CD4-positive, alpha-beta T cell treated with Interleukin-4 for 1 hour (primary cell): ENCODE results near the gene SLC19A1.

Experiments
- DNase-seq, 2 donors: peaks; one replicate each; pipeline ENCODE4 v3.0.0-alpha.2; 2020 to 2022

The SLC19A1 gene

DNA sequence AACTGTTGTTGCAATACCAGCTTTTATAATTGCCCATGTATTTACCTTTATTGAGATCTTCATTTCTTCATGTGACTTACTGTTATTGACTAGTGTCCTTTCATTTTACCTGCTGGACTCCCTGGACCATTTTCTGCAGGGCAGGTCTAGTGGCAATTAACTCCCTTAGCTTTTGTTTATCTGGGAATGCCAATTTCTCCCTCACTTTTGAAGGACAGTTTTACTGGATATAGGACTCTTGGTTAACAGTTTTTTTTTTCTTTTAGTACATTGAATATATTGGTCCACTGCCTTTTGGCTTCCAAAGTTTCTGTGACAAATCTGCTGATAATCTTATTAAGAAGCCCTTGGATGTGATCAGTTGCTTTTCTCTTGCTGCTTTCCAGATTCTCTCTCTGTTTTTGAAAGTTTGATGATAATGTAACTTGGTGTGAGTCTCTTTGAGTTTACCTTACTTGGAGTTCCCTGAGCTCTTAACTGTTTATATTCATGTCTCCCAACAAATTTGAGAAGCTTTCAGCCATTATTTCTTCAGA lies 80.4 kb downstream of the SLC19A1 start:
- no peak for DNase-seq

DNA sequence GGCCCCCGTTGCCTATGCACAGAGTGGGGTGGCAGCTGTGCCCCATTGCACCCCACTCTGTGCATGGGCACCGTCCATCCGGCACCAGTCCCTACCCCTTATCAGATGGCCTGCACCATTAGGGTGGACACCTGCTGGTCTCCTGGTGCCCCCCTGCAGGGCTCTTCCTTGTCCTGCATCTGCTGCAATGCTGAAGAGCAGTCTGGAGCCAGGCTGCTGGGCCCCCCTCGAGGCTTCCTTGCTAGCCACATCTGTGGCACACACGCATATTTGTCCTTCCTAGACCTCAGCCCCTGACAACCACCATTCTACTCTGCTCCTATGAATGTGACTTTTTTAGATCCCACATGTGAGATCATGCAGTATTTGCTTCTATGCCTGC lies 80.9 kb downstream of the SLC19A1 start:
- DNase-seq, result no peak

DNA sequence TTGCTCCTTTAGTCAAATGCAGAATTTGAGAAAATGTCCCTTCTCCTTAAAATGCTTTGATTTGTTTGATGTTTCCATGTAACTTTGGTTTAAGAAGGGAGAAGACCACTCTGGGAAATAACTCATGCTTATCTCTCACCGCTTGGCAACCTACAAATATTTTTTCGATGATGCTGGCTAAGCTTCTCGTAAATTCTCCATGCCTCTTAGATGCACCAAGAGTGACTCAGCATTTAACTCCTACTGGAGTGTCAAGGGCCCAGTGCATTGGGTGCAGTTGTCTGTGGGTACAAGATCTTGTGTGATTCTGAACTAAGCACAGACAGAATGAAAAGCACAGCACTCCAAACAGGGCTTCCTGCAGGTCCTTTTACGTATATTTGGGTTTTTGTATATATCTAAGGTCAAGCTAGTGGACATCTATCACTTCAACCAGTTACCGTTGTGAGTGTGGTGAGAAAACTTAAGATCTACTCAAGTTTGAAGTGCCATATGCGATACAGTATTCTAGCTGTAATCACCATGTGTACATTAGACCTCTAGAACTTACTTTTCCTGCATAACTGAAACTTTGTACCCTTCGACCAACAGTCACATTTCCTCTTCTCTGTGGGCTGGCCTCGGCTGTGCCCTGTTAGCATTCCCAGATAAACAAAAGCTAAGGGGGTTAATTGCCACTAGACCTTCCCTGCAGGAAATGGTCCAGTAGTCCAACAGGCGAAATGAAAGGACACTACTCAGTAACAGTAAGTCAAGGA lies 81.5 kb downstream of the SLC19A1 start:
- no peak for DNase-seq

DNA sequence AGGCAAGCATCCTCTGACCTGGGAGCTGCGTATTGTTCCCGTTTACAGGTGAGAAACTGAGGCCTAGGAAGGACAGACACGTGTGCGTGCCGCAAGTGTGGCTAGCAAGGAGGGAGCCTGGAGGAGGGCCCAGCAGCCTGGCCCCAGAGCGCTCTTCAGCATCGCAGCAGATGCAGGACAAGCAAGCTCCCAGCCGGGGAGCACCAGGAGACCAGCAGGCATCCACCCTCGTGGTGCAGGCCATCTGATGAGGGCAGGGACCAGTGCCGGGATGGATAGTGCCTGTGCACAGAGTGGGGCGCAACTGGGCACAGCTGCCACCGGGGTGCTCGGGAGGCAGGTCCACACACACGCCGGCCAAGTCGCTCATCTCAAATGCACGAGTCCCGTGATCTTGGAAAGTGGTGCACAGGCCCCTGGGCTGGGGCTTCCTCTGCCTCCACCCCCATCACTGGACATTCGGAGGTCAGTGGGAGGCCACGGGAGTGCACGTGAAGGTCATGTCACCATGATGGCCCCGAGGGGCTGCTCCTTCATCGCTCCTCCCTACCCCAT lies 82.2 kb downstream of the SLC19A1 start:
- DNase-seq, result no peak

DNA sequence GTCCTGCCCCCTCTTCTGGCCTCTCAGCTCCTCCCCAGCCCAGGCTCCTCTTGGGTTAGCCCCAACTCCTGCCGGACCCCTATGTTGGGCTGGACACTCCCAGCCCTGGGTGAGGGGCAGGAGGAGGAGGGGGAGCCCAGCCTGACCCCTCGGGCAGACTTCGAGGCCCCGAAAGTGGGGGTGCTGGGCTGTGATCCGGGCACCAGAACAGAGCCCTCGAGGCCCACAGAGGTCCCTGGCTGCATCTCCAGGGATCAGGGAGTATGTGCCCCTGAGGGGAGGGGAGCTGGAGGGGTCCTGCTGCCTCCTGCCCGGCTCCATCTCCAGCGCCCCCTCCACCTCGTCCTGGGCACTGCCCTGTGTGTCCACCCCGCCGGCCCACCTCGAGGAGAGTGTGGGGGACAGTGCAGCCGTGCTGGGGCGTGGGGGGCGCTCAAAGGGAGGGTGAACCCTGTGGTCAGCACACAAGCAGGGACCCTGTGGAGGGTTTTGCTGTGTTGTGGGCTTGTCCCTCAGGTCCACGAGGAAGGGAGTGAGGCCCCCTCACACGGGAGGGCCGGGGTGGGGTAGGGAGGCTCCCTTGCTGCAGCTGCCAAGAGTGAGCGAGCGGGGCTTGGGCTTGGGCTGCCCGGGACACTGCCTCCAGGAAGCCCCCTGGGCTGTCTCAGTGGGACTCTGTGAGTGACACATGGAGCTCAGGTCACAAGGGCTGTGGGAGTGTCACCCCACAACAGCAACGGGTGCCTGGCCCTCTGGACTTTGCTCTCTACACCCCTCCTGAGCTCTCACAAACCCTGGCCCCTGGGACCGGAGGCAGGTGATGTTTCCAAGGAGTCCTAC lies 82.8 kb downstream of the SLC19A1 start:
- DNase-seq, result no peak

DNA sequence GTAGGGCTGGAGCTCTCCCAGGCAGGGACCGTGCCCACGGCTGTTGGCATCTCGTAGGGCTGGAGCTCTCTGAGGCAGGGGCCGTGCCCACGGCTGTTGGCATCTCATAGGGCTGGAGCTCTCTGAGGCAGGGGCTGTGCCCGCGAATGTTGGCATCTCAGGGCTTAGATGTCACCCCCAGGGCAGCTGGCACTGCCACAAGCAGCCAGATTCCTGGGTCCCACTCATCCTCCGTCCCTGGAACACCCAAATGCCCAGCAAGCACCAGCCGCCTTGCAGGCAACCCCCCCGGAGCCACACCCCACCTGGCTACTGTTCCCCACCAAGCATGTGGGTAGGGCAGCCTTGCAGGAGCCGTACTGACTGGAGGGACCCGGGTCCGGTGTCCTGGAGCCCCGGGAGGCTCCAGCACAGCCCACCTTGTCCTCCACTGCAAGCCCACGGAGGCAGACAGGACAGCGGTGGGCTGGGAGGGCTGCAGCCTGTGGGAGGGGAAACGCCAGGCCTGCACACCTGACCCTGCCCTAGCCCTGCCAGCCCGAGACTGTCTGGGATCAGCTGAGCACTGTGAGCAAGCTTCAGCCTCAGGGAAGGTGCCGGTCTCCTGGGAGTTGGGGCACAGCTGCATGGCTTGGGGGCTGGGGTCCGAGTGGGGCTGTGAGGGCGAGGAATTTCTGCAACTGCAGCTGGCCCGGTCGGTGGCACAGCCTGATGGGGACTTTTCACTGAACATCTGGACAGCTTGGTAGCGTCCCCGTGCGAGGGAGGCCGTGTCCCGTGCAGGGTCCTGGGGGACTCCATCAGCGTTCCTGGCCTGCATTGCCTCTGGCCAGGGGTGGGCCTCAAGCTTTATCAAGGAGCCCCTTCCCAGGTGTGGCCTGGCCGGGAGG lies 83.7 kb downstream of the SLC19A1 start:
- DNase-seq, result no peak

DNA sequence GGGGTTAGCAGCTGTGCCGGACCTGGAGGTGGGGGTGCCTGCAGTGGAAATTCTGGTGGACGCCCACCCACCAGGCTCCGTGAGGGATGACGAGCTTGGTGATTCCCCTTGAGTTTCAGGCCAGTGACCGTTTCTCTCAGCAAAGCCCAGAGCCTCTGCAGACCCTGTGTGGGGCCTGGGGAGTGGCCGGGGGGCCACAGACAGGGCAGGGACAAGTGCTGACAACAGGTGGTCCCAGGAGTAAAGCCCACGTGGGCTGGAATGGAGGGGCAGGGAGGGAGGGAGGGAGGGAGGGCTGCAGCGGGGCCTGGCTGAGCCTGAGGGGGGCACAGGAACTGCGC lies 84.4 kb downstream of the SLC19A1 start:
- no peak for DNase-seq

DNA sequence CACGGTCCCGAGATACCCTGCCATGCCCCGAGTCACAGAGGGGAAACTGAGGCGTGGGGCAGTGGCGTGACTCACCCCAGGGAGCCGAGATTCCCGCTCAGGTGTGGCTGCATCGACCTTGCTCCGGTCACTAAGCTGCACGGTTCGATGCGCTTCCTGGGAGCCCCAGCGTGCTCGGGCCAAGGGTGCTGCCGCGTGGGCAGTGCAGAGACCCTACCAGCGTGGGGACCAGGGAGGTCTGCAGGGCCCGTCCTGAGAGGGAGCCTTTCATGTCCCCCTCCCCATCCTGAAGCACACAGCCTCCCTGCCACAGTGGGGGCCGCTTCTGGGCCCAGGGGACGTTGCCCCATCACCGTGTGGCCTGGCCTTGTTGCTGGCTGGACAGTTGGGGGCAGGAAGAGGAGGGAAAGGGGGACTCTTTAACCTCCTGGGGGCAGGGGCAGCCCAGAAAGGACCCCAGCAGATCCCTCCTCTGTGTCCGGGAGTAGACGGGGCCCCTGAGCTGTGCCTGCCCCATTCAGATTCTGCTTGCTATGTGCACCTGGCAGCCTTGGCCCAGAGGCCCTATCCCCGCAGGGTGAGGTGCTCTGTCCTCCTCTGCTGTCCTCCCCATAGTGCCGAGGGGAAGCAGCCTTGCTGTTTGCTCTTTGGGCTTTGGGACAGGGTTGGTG lies 84.9 kb downstream of the SLC19A1 start:
- DNase-seq, result no peak

DNA sequence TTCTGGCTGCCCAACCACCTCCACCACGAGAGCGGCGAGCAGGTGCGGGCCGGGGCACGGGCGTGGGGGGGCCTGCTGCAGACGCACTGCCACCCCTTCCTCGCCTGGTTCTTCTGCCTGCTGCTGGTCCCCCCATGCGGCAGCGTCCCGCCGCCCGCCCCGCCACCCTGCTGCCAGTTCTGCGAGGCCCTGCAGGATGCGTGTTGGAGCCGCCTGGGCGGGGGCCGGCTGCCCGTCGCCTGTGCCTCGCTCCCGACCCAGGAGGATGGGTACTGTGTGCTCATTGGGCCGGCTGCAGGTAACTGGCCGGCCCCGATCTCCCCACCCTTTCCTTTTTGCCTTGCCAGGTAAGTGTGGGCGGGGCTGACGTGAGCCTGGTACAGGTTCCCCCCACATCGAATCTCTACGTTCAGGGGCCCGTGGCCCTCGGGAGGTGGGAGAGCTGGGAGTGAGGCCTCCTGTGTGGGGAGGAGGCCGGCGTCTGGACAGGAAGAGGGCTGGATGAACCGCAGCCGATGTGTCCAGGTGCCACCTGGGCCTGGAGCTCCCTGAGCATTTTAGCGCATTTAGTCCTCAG lies 85.6 kb downstream of the SLC19A1 start:
- no peak for DNase-seq

DNA sequence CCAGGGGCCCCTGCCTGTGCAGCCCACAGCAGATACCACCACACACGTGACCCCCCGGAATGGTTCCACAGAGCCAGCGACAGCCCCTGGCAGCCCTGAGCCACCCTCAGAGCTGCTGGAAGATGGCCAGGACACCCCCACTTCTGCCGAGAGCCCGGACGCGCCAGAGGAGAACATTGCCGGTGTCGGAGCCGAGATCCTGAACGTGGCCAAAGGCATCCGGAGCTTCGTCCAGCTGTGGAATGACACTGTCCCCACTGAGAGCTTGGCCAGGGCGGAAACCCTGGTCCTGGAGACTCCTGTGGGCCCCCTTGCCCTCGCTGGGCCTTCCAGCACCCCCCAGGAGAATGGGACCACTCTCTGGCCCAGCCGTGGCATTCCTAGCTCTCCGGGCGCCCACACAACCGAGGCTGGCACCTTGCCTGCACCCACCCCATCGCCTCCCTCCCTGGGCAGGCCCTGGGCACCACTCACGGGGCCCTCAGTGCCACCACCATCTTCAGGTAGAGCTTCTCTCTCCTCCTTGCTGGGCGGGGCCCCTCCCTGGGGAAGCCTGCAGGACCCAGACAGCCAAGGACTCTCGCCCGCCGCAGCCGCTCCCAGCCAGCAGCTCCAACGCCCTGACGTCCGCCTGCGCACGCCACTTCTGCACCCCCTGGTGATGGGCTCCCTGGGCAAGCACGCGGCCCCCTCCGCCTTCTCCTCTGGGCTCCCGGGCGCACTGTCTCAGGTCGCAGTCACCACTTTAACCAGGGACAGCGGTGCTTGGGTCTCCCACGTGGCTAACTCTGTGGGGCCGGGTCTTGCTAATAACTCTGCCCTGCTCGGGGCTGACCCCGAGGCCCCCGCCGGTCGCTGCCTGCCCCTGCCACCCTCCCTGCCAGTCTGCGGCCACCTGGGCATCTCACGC lies 86.3 kb downstream of the SLC19A1 start:
- no peak for DNase-seq

DNA sequence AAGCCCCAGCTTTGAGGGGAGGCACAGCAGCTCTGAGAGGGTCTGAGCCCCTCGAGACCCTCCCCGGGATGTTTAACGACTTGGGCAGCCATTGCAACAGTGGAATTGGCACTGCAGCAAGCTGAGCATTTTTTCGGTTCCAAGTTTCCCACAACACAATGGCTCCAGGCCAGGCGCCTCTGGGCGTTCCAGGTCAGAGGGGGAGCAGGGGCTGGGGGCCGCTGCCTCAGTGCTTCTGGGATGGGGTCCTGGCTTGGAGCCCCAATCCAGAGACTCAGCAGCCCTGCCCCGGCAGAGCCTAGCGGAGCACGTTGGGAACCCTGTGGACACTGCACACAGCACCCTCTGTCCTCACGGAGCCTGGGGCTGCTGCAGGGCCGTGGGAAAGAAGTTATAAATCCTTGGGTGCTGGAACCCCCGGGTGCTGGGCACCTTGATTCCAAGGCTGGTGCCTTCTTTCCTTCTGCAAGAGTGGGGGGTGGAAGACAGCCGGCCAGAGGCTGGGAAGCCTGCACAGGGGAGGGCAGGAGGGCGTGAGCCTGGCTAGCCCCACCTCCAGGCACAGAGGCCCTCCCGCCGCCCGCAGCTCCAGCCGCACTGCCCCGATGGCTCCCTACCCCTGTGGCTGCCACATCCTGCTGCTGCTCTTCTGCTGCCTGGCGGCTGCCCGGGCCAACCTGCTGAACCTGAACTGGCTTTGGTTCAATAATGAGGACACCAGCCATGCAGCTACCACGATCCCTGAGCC lies 87.1 kb downstream of the SLC19A1 start:
- DNase-seq, result no peak

DNA sequence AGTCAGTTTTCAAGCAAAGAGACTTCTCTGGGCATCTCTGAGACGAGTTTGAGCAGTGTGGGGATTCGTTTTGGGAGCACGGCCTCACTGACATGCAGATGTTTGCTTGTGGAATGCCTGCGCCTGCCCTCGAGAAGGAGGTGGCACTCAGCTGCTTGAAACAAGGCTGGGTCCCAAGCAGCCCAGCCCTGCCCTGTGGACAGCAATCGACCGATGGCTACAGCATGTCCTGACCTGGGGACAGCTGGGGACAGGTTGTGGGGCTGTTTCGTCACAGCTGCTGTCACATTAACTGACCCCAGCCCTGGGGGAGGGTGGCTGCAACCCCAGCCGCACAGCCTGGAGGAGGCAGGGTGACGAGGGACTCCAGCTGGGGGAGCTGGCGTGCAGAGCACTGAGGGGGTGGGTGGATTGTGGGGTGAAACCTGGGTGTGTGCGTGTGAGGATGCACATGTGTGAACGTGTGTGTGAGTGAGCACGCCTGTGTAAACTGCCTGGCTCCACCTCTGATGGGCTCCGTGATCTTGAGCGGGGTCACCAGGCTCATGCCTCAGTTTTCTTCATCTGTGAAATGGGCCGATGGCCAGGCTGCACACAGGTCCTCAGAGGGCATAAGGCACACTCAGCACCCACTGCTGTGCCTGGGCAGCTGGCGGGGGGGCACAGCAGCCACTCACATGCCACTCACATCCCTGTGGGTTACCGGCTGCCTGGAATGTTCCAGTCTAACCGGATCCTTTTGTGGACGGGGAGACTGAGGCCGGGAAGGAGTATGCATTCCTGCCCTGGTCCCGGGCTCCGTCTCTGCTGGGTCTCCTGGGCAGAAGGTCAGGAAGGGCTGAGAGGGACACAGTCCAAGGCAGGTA lies 87.9 kb downstream of the SLC19A1 start:
- DNase-seq, result no peak

DNA sequence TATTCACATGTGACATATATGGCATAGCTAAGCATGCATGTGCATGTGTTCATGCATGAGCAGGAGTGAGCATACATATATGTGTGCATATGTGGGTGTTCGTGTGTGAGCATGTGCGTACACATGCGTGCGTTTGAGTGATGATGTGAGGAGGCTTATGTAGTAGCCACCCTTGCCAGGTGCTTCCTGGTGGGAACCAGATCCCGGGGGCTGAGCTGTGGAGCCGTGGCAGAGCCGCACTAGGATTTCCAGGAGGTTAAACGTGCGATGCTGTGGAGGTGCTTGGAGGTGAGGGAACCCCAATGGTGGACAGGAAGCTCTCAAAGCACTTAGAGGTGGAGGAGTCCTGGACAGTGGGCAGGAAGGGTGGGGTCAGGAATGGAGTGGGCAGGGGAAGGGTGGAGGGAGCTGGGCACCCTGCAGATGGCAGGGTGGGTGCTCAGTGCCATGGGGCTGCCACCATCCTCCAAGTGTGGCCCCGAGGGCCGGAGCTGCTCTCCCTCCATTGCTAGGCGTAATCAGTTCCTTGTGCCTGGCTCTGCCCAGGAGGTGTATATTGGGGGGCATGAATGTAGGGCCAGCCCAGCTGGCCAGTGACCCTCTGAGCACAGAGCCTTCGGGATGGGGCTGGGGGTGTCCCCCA lies 88.8 kb downstream of the SLC19A1 start:
- DNase-seq, result no peak

DNA sequence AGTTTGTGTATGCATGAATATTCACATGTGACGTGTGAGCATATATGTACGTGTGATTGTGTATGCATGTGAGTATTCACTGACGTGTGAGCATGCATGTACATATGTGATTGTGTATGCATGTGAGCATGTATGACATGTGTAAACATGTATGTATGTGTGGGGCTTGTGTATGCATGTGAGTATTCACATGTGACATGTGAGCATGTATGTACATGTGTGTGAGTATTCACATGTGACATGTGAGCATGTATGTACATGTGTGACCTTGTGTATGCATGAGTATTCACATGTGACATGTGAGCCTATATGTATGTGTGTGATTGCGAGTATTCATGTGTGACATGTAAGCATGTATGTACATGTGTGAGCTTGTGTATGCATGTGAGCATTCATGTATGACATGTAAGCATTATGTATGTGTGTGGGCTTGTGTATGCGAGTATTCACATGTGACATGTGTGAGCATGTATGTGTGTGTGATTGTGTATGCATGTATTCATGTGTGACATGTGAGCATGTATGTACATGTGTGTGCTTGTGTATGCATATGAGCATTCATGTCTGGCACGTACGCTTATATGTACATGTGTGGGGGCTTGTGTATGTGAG lies 89.4 kb downstream of the SLC19A1 start:
- no peak for DNase-seq

DNA sequence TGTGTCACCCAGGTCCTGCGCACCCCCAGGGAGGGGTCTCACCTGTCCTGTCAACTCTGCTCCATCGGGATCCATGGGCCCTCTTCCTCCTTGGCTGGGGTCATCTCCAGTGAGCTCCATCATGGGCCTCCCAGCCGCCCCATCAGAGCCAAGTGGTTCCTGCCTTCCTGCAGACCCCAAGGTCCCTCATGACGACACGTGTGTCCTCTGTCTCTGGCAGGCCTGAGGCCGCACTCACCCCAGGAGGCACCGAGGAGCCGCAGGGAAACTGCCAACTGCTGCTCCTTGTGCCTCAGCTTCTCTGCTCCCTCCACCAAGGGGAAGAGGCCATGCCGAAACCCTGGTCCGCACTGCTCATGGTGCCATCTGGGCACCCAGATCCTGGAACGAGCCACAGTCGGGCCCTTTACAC lies 90.5 kb downstream of the SLC19A1 start:
- no peak for DNase-seq

DNA sequence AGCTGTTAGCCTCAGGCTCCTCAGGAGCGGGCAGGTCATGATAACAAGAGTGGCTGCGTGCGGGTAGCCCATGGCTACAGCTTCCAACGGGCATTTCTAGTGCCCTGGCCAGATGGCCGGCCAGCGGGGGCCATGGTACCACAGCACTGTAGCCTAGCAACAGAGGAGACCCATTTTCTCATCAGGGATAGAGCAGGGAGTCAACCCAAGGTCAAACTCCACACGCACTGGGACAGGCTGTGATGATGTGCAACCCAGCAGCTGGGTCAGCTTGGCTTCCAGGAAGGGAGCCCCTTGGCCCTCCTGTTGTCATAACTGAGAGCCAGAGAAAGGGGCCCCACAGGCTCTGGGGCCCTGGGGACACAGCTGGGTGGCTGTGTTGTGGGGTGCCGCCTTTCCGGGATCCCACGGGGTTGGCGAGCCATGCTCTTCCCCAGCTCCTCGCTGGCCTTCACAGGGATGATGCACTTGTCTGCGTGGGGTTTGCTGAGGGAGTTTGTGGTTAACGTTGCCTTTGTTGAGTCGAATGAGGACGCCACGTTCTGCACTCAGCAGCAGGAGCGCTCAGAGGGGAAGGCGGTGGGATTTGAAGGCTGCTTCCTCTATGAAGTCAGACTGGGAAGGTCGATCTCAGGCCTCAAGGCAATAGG lies 91.0 kb downstream of the SLC19A1 start:
- no peak for DNase-seq

DNA sequence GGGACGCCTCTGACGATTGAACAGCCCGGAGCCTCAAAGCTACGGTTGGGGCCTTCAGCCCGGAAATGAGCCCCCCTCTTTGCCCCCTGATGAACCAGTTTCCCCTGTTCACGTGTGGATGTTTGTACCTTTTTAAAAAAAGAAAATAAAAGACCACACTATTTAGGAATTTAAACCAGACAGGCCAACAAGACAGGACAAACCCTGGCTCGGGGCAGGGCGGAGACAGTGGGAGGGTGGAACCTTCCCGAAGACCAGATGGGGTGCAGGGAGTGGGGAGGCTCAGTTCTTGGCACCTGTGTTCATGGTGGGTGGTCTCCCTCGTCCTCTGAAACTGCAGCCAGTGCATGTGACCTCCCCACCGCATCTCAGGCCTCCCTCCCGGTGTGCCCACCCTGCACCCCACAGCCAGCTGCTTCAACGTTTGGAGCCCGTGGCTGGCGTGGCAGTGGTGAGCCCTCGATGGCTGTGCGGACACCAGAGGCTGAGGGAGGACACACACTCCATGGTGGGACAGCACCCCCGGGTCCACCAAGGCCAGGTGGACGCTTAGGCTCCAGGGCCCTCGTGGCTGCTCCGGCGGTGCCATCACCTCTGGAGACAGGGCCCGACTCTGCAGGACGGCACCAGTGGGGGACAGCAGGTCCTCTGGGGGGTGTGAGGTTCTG lies 91.7 kb downstream of the SLC19A1 start:
- DNase-seq, result no peak
